22Rv1 (cell line): ENCODE data around the gene EHMT1.

Experiments used
- CTCF ChIP-seq: fragments of 450-650 bp; IDR thresholded peaks from 2 replicates; pipeline ENCODE4 v1.5.1; 2017; ENCODE audit warnings: mild to moderate bottlenecking
- ZFX ChIP-seq: fragments of 450-650 bp; IDR thresholded peaks from 2 replicates; pipeline ENCODE4 v1.6.1; 2017; ENCODE audit warnings: antibody characterized with exemption, borderline replicate concordance

- TF ChIP-seq CTCF (no peak), ZFX (no peak)
Measured at GRCh38 chr9:137727716-137728115, 108.9 kb downstream of the EHMT1 start.
